ENCODE data around the gene USP31.

GRCh38 chr16:23035240-23035639 lies 114.0 kb downstream of the USP31 start:
- TF ChIP-seq CTCF (conservative IDR thresholded peaks at IDR 0.05; ENCODE audit: low read depth, low read length) (no peak), EZH2 (IDR thresholded peaks at IDR 0.05; ENCODE audit: low read length, unreplicated experiment) (no peak)
